SH-SY5Y (cell line): ENCODE measurements around the gene FLT3LG.

Experiments used
- GATA2 ChIP-seq: IDR thresholded peaks from 2 replicates; pipeline ENCODE4 v1.6.1; 2011; ENCODE audit warnings: mild to moderate bottlenecking, low read depth, low read length
- GATA3 ChIP-seq: IDR thresholded peaks from 2 replicates; pipeline ENCODE4 v1.6.1; 2011; ENCODE audit warnings: low read depth, mild to moderate bottlenecking, low read length, moderate library complexity

The FLT3LG gene

DNA sequence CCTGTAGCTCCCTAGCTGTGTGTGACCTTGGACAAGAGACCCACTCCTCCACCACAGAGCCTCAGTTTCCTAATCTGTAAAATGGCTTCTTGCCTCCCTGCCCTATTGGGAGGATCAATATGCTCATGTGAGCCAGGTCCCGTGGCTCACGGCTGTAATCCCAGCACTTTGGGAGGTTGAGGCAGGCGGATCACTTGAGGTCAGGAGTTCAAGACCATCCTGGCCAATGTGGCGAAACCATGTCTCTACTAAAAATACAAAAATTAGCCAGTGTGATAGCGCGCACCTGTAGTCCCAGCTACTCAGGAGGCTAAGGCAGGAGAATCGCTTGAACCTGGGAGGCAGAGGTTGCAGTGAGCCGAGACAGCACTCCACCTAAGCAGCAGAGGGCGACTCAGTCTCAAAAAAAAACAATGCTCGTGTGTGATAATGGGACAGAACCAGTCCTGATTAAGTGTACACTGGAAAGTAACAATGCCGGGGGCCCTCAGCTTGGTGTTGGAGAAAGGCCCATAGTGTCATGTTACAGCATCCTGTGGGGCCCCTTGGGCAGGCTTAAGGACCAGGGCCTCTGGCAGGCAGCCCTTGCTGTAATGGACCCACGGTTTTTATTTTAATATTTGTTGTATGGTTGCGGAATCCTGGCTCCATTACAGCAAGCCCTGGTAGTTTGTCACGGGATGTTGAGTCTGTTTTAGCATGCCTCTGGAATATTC is 29.0 kb downstream of the FLT3LG start:
- no peak for TF ChIP-seq GATA3
- no peak for TF ChIP-seq GATA2

- no peak for TF ChIP-seq GATA3
- no peak for TF ChIP-seq GATA2
Observed at GRCh38 chr19:49503582-49503962, 29.6 kb downstream of the FLT3LG start.

- TF ChIP-seq GATA2 = no peak
- TF ChIP-seq GATA3 = no peak
Observed at GRCh38 chr19:49506575-49507105, 32.6 kb downstream of the FLT3LG start.

DNA sequence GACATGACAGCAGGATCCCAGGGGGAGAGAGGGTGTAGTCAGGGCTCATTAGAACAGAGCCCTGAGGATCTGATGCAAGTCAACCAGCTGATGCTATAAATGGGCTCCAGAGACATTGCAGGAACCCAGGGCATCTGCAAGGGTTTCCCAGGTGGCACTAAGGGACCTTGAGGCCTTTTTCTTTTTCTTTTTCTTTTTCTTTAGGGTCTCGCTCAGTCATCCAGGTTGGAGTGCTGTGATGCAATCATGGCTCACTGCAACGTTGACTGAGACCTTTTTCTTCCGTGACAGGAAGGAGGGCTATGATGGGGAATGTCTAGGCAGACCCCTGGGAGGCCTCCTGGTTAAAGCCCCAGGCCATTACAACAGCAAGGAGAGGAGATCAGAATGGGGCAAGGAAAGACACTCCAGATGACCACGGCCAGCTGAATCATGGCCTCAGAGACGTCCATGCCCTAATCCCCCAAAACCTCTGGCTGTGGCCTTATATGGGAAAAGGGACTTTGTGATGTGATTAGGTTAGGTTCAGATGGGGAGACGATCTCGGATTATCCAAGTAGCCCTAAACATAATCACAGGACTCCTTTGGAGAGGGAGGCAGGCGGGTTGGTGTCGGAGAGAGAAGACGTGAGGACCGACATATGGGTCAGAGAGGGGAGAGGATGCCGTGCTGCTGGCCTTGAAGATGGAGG is 33.9 kb downstream of the FLT3LG start:
- TF ChIP-seq GATA2 (no peak), GATA3 (no peak)

DNA sequence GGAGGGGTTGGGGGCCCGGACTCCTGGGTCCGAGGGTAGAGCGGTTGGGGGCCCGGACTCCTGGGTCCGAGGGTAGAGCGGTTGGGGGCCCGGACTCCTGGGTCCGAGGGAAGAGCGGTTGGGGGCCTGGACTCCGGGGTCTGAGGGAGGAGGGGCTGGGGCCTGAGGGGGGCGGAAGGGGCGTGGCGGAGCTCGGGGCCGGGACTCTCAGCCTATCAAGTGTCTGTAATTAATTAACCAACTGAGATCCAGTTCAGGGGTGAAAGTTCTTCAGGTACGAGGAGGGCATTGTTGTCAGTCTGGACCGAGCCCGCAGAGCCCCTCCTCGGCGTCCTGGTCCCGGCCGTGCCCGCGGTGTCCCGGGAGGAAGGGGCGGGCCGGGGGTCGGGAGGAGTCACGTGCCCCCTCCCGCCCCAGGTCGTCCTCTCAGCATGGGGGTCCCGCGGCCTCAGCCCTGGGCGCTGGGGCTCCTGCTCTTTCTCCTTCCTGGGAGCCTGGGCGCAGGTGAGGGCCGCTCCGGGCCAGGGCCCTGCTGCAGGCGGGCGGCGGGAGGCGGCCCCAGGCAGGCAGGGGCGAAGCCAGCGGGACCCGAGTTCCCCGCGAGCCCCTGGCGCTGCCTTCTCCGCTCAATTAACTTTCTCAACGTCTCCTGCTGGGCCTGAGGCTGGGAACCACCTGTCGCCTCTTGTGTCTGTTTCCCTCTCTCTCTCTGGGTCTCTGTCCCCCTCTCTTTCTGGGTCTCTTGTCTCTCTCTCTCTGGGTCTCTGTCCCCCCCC is 39.1 kb downstream of the FLT3LG start:
- TF ChIP-seq GATA2 (no peak), GATA3 (no peak)

GRCh38 chr19:49513746-49514118 is 39.7 kb downstream of the FLT3LG start:
- TF ChIP-seq GATA3 (no peak), GATA2 (no peak)

DNA sequence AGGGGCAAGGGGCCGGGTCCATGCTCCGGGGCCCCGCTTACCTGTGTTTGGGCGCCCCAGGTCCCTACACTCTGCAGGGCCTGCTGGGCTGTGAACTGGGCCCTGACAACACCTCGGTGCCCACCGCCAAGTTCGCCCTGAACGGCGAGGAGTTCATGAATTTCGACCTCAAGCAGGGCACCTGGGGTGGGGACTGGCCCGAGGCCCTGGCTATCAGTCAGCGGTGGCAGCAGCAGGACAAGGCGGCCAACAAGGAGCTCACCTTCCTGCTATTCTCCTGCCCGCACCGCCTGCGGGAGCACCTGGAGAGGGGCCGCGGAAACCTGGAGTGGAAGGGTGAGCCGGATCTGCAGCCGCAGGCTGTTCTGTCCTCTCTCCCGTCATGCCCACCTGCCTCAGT is 40.1 kb downstream of the FLT3LG start:
- no peak for TF ChIP-seq GATA3
- TF ChIP-seq GATA2 = no peak

DNA sequence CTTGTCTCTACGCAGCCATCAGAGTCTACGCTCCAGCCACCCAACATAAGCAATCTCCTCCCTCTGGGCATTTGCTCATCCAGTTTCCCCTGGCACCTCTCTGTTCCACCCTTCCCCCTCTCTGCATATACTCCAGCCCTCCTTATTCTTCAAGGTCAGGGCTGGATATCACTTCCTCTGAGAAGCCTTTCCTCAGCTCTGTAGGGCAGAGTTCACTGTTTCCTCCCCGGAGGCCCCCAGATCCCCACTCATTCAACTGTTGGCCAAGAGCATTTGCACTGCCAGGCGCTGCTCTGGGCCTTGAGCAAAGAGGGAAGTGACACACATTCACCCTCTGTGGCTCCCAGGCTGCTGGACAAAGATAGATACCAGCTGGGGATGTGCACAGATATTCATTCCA is 41.8 kb downstream of the FLT3LG start:
- TF ChIP-seq GATA3 (no peak), GATA2 (no peak)

GRCh38 chr19:49518033-49518432 is 44.0 kb downstream of the FLT3LG start:
- no peak for TF ChIP-seq GATA3
- TF ChIP-seq GATA2 = no peak

- TF ChIP-seq GATA2 (no peak), GATA3 (no peak)
Observed at GRCh38 chr19:49520705-49521319, 46.8 kb downstream of the FLT3LG start.

DNA sequence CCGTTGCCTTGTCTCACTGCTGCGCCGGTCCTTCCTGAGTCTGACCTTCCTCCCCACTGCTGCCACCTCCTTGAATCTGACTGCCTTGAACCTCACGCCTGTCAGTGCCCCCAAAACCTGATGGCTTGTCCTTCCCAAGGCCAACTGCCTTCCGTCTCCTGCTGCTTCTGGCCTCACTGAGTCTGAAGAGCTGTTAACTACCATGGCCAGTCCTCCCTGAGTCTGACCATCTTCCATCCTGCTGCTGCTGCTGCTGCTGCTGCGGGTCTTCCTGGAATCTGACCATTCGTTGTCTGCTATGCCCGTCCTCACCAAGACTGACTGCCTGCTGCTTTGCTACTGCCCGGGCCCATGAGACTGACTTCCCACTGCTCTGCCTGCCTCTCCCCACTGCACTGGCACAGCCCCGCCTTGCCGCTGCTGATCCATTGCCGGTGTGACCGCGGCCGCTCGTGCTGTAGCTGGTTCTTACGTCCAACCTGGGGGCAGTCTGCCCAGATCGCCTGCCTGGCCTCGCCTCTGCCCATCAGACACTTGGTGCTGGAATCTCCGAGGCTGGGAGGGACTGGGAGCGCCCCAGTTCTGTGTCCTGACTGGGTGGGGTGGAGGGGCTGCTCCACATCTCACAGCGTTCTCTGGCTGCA is 50.9 kb downstream of the FLT3LG start:
- TF ChIP-seq GATA2 (no peak), GATA3 (no peak)

DNA sequence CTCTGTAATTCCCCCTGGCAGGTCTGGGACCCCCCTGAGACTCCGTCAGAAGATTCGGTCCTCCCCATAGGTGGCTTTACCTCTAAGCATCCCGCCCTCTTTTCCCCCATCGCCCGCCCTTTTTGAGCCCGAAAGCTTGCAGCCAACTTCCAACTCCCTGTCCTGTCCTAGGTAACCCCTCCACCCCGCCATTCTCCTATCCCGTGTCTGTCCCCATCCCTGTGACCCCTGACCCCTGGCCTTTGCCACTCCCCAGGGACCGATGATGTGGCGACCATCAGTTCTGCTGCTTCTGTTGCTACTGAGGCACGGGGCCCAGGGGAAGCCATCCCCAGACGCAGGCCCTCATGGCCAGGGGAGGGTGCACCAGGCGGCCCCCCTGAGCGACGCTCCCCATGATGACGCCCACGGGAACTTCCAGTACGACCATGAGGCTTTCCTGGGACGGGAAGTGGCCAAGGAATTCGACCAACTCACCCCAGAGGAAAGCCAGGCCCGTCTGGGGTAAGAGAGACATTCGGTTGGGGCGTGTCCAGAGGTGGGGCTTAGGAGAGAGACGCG is 54.3 kb downstream of the FLT3LG start:
- TF ChIP-seq GATA3 (no peak), GATA2 (no peak)

- TF ChIP-seq GATA2 = no peak
- no peak for TF ChIP-seq GATA3
Observed at GRCh38 chr19:49530708-49531107, 56.7 kb downstream of the FLT3LG start.
